Activated CD8-positive, alpha-beta memory T cell treated with anti-CD3 and anti-CD28 coated beads for 48 hours (primary cell): ENCODE measurements around the gene PPM1D.
"Not testable (repeated sequence)": the region's sequence is repeated elsewhere in the genome, so short reads cannot be mapped to it uniquely, and the experiment has no call there.

ENCODE experiments used
- DNase-seq, 3 experiments: peaks; one replicate each; pipeline ENCODE4 v3.0.0-alpha.2; 2020; ENCODE audit warnings: low read depth in 2 of 3, low spot score in 2 of 3

Gene PPM1D

GRCh38 chr17:60599620-60600489, at the start of gene PPM1D:
PPM1D (plus strand) TSS chr17:60600193; CDS start chr17:60600415, 222 bp downstream.
- DNase-seq: peak; percentile 93 to 97 (median 96)

GRCh38 chr17:60552255-60552654, 47.7 kb upstream of the PPM1D start:
- not testable (repeated sequence) for DNase-seq

GRCh38 chr17:60554377-60554788, 45.6 kb upstream of the PPM1D start:
- DNase-seq: no peak

GRCh38 chr17:60555786-60556185, 44.2 kb upstream of the PPM1D start:
- no peak for DNase-seq

DNA sequence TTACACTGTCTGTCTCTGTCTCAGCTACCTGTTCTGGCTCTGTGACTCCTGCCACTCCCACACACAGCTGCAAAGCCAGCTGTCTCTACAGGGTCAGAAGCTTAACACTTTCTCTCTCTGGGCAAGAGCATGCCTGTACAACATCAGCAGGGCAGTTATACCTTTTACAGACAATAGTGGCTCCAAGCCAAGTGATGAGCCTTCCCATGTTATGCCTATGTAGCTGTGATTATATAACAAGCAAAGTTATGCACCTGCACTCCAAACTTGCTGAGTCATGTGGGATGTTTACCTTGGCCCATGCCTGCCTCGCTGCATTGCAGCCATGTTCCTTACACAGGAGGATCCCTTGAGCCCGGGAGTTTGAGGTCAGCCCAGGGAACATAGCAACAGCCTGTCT, 42.2 kb upstream of the PPM1D start:
- no peak for DNase-seq

DNA sequence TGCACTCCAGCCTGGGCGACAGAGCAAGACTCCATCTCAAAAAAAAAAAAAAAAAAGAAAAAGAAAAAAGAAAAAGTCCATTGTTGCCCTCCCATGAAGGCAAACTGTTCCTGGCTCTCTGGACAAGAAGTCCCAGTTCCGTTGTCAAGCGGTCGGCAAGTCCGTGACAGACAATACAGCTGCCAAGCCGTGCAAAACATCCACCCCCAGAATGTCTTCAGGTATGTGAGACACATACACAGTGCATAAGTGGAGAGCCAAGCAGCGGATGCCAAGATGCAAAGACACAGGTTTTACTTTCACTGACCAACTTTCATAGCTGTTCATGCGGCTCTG, 40.4 kb upstream of the PPM1D start:
- DNase-seq: no peak

DNA sequence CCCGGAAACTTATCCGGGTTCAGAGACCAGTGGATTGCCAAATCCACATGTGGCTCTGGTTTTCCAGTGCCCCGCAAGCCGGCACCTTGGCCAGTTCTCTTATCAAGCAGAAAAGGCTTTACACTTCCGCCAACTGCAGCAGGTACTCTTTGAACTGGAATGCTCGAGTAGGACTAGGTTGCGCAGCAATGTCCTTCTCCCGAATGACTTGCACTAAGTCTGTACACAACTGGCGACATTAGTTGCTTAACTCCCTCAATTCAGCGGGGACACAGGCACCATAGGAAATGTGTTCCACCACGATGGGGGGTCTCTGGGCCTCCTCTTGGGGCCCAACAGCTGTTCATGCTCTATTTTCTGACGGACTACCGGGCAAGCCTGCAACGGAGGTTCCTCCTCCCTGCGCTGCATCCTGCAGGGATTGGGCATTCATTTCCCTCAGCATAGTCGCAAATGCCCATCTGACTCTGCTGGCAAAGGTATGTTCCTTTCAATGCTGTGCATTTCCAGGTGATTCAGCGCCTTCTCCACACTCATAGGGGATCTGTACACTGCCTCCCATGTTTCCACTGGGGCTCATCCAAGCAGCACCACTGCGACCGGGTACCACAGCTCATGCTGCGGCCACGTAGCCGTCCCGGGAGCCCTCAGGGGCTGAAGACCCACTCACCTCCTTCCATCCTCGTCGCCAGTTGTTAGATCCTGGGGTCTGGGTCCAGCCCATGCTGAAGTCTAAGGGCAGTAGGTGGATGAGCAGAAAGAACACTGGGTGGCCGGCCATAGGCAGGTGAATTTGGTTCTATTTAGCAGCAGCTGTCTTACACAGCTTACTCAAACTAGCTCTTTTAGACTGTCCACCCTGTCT, 39.8 kb upstream of the PPM1D start:
- no peak for DNase-seq

GRCh38 chr17:60560860-60561257, 39.1 kb upstream of the PPM1D start:
- no peak for DNase-seq

- no peak for DNase-seq
Measured at GRCh38 chr17:60562421-60562820, 37.6 kb upstream of the PPM1D start.

GRCh38 chr17:60563743-60564142, 36.2 kb upstream of the PPM1D start:
- DNase-seq: no peak

DNA sequence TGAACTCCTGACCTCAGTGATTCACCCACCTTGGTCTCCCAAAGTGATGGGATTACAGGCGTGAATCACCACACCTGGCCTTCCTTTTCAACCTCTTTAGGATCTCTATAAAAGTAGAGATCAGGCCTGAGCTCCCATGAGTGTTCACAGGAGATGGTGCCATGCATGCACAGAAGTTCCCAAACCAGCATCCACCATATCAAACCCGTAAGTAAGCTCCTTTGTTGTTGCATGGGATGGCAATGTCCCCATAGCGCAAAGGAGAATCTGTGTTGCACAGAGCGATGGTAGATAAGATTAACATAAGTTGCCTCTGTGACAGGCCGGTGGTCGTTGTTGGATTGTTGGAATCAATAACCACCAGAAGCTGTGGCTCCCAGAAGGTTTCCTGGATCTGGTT, 34.8 kb upstream of the PPM1D start:
- no peak for DNase-seq

DNA sequence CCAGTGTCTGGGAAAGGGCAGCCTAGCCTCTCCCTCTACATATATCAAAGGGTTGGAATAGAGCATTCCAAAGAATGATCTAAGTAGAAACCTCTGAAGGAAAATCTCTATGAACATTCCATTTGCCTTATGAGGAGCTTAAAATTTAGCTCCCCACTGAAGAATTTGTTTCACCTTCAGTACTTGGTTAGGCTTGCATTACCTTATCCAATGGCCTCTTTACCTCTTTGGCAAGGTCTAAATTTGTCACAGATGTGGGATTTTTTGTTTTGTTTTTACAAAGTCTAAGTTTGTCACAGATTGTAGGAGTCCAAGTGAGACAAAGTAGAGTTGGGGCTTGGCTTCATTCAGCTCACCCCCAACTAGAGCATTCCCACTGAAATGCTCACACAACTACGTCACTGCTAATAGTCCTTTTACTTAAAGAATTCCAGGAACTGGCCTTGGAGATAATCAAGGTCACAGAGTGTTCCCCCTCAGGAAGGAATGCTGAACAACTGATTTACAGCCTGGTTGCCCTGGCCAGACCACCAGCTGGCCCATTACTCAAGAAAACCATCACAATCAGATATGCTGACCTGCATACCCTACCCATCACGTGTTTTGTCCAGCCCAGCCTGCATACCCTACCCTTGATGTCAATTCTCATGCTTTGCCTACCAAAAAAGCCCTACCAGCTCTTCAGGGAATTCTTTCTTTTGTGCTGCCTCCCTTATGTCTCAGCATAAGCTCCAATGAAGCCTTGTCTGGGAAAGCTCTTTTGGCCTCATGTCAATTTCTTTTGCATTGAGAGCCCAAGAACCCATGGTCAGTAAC, 26.5 kb upstream of the PPM1D start:
- DNase-seq: no peak

DNA sequence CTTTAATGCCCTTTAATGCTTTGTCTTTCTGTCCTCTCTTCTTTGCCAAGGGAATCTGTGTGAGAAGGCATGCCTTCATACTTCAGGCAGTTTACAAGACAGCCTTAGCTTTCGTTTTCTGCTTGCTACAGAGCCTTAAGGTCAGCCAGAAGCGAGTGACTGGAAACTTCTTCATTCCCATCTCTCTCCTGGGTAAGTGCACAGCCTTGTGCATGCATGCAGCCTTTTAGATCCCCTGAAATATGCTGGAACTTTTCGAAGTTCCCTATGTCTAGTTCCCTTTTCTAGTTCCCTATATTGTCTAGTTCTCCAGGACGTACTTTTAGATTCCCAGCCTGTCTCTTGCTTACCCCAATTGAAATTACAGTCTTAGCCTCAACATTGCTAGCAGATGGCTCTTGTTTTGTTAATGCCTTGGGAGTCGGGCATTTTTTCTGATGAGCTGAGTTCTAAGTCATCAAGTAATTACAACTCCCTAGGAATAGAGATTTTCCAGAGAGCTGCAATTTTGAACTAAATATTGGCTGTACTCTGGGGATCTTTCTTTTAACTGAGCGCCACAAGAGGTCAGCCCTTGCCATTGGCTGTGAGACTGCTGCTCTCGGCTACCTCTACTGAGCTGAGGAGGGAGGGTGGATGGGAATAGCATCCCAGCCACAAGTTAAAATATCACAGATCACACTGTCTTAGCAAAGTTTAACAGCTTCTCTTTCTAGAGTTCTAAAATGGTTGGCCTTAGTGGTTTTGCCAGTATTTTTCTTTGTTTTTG, 22.7 kb upstream of the PPM1D start:
- DNase-seq: no peak

- no peak for DNase-seq
Measured at GRCh38 chr17:60579090-60579489, 20.9 kb upstream of the PPM1D start.

- no peak for DNase-seq
Measured at GRCh38 chr17:60579551-60579950, 20.4 kb upstream of the PPM1D start.

DNA sequence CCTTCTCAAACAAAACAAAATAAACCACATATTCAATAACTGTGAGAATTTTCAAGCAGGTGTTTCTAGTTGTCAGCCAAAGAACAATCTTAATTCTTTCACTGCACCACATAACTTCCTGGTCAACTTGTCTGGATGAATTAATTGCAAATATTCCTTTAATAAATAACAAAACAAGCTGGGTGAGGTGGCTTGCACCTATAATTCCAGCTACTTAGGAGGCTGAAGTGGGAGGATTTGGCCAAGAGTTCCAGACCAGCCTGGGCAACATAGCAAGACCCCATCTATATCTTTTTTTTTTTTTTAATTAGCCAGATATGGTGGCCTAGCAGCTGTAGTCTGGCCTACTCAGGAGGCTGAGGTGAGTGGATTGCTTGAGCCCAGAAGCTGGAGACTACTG, 17.0 kb upstream of the PPM1D start:
- DNase-seq: no peak

GRCh38 chr17:60585887-60586286, 14.1 kb upstream of the PPM1D start:
- DNase-seq: no peak

- no peak for DNase-seq
Measured at GRCh38 chr17:60586288-60586974, 13.6 kb upstream of the PPM1D start.

DNA sequence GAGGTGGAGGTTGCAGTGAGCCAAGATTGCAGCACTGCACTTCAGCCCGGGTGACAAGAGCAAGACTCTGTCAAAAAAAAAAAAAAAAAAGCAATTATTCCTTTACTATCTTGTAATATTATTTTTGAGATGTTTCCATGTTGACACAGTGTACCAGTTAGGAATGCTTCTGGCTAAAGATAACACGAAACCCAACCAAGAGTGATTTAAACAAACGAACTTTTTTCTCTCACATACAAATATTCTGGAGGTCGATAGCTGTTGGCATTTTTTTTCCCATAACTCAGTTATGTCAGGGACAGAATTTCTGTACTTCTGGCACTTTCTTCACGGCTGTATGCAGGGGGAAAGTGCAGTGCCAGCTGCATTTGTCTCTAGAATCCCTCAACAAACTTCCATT, 9.9 kb upstream of the PPM1D start:
- no peak for DNase-seq

GRCh38 chr17:60592750-60593149, 7.2 kb upstream of the PPM1D start:
- no peak for DNase-seq
